Stimulated activated naive CD8-positive, alpha-beta T cell treated with anti-CD3 and anti-CD28 coated beads, Interleukin-15, Interleukin-2, amounts not matched to agents 100 U/mL and 50 U/mL, for 24 hours (primary cell): ENCODE results near the gene FHIT.

Source experiments
- ATAC-seq: fragments of 150-1000 bp; cut with Tn5 transposase; one replicate; pipeline ENCODE4 v1.10.0; 2021
- DNase-seq: peaks from one replicate; pipeline ENCODE4 v3.0.0; 2021

FHIT gene

DNA sequence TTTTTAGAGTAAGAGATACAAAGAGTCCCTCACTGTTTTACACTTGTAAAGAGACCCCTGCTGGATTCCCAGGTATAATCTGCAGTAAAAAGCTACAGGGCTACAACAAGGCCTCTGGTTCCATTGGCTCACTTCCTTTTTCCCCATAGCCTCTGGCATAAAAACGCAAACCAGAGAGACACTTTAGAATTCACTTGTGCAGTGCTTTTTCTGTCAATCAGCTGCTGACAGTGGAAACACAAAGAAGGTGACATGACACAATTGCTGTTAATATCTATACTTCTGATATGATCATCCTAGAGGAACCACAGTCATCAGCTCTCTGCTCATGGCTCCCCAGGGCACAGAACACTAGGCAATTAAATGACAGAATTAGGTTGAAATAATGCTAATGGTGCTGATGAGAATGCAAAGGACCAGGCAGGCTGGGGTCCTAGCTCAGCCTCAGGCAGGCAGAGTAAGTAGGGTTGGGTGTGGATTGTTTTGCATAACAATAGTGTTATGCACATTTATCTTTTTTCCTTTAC is 1533.5 kb downstream of the FHIT start:
- ATAC-seq = no peak
- DNase-seq = no peak

DNA sequence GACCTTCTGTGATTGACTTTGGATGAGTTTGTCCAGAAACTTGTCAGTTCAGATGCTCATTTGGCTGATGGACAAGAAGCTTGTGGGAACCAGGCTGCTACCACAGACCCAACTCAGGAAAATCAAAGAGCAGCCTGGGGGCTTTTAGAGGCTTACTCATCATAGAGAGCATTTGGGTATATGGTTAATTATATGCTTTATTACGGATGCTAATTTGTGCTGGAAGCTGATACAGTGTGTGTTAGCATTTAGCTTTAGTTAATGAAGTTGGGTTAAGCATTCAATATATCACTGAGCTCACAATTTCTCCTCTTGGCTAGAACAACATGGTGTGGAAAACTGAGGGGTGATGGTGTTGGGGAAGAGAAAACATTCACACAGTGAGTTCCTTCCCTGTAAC is 1537.2 kb downstream of the FHIT start:
- ATAC-seq (no peak), DNase-seq (no peak)

DNA sequence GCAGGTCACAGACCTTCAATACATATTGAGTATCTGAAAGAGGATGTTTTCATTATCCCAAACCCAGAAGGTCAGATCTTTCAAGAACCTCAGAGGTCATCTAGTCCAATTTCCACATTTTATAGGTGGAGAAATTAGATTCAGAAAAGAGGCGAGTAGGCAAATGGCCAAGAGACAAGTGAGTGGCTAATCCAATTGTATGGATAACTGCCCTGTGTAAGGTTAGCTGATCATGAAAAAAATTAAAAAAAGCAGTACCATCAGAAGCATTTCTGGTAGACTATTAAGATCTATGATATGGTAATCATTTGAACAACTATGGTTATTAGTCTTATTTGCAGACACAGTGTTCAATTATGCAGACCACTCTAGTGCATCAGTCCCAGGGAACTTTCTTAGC is 1540.7 kb downstream of the FHIT start:
- ATAC-seq (no peak), DNase-seq (no peak)

DNA sequence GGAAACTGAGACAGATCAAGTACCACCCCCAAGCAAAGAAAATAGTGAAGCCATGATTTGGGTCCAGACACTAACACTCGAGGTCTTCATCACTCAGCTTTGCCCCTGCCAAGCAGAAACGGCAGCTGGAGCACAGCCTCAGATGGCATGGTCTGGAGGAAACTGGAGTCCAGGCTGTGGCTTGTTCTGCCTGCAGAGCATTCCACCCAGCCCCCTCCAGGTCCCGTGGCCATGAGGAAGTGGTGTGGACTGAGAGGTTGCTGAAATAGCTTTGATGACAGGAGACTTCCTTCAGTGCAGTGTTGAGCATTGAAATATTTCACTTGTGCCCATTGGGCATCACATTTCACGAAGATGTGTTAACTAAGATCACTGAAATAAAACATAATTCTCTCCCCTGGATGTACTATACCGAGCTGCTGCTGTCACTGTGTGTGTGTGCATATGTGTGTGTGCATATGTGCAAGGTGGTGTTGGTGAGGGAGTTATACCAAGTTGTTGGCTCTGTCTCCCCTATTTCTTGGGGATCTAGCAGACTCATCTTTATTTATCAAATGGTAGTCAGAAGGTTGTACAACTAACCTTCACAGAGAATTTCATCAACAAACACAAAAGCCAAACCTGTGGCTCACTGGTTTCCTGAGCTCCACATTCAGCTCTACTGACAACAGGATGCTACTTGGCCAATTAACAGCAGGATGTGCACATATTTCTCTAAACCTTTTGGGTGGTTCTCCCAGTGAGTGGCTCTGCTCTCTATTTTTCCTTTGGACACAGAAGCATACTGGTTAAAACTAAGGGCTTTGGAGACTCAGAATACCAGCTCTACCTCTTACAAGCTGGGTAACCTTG is 1541.3 kb downstream of the FHIT start:
- DNase-seq = no peak
- no peak for ATAC-seq

DNA sequence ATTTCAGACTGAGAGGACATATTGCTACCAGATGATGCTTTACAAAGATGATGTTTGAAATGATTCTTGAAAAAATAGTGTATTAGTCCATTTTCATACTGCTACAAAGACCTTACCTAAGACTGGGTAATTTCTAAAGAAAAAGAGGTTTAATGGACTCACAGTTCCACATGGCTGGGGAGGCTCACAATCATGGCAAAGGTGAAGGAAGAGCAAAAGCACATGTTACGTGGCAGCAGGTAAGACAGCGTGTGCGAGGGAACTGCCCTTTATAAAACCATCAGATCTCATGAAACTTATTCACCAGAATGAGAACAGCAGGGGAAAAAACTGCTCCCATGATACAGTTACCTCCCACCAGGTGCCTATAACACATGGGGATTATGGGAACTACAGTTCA is 1543.0 kb downstream of the FHIT start:
- ATAC-seq = no peak
- no peak for DNase-seq

DNA sequence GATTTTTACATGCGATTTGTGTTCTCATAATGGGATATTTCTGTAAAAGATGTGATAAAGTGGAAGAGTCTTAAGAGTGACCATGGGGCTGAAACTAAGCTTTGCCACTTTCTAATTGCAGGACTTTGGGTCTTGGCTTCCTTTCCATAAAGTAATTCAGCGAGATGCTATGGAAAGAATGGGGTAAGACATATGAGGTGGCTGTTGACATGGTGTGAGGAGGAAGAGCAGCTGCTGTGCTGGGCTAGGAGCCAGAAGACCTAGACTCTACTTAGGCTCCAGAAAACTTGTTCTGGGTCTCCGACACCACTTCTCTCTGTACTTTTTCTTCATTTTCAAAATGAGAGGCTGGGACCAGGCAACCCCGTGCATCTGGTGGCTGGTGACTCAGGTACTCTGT is 1547.0 kb downstream of the FHIT start:
- ATAC-seq = no peak
- DNase-seq = no peak

DNA sequence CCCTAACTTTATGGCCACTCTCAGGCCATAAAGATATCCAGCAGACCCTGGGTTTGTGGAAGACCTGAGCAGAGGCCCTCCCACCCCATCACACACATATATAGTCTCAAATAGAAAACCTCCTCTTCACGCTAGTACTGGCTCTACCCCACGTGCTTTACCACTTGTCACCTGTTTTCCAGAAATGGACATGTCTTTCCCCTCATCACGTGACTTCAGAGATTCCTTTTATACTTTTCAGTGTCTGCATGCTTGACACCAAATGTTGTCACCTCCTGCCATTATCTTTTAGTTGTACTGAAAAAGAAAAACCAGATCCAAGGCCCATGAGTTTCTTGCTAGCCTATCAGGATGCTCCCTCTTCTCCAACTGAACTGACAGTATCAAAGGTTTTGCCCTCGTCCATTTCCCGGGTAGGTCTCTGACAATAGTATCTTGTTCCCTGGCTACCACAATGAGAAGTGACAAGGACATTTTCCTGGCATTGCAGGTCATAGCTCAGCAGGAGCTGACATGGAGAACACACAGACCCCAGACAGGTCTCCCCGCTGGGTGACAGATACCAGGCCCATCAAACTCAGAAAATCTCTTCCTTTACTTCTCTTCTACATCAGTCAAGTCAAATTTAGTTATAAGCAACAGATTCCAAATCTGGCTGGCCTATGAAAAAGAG is 1551.5 kb downstream of the FHIT start:
- no peak for ATAC-seq

More for the DNA sequence above, 1551.5 kb downstream of the FHIT start:
- DNase-seq = no peak
